ENCODE results near the gene TET2.

GRCh38 chr4:105265689-105266088 is 119.0 kb downstream of the TET2 start:
- TF ChIP-seq CTCF (IDR thresholded peaks at IDR 0.05) (no peak), RELA (CRISPR knock-in tag; IDR thresholded peaks at IDR 0.05; ENCODE audit: borderline replicate concordance) (no peak), E2F1 (CRISPR knock-in tag; IDR thresholded peaks at IDR 0.05) (no peak), TCF7 (CRISPR knock-in tag; IDR thresholded peaks at IDR 0.05; ENCODE audit: low read depth) (no peak), ATF3 (CRISPR knock-in tag; conservative IDR thresholded peaks at IDR 0.05) (no peak)

All from WTC11 (cell line).